ENCODE measurements around the gene GLI3.

GRCh38 chr7:42010751-42011150, 226.3 kb downstream of the GLI3 start:
- TF ChIP-seq CTCF (IDR thresholded peaks at IDR 0.05) (no peak), EZH2 (IDR thresholded peaks at IDR 0.05) (no peak), EZH2phosphoT487 (IDR thresholded peaks at IDR 0.05) (no peak)

All from neural progenitor cell (in vitro differentiated cells).